ENCODE measurements around the gene NFRKB.

DNA sequence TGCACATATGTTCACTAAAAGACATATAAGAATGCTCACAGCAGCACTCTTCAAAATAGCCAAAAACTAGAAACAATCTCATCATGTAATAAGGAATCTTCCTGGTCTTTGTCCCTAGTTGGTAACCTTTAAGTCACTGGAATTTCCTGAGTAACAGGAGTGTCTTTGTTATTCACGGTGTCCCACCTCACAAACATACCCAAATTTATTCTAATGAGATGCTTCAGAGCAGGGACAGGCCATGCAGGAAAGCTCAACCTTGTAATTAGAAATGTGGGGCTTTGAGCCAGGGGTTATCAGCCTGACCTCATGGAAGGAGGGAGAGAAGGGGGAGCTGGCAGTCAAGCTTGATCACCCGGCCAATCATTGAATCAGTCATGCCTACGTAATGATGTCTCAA is 40.3 kb upstream of the NFRKB start:
- TF ChIP-seq EZH2 (IDR thresholded peaks at IDR 0.05; ENCODE audit: low read length, unreplicated experiment) (no peak), EZH2phosphoT487 (IDR thresholded peaks at IDR 0.05; ENCODE audit: borderline replicate concordance, low read length) (no peak)
- TF ChIP-seq, protein P1, sequence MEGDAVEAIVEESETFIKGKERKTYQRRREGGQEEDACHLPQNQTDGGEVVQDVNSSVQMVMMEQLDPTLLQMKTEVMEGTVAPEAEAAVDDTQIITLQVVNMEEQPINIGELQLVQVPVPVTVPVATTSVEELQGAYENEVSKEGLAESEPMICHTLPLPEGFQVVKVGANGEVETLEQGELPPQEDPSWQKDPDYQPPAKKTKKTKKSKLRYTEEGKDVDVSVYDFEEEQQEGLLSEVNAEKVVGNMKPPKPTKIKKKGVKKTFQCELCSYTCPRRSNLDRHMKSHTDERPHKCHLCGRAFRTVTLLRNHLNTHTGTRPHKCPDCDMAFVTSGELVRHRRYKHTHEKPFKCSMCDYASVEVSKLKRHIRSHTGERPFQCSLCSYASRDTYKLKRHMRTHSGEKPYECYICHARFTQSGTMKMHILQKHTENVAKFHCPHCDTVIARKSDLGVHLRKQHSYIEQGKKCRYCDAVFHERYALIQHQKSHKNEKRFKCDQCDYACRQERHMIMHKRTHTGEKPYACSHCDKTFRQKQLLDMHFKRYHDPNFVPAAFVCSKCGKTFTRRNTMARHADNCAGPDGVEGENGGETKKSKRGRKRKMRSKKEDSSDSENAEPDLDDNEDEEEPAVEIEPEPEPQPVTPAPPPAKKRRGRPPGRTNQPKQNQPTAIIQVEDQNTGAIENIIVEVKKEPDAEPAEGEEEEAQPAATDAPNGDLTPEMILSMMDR (conservative IDR thresholded peaks at IDR 0.05; ENCODE audit: low read depth, low read length): no peak

Measured in PC-3 (cell line).